Activated CD4-positive, alpha-beta T cell treated with anti-CD3 and anti-CD28 coated beads for 1 hour (primary cell): ENCODE measurements around the gene TAS2R8.
"Not testable (repeated sequence)": the region's sequence is repeated elsewhere in the genome, so short reads cannot be mapped to it uniquely, and the experiment has no call there.

Experiments
- DNase-seq: peaks from one replicate; pipeline ENCODE4 v3.0.0-alpha.2; 2020

TAS2R8 gene, protein sequence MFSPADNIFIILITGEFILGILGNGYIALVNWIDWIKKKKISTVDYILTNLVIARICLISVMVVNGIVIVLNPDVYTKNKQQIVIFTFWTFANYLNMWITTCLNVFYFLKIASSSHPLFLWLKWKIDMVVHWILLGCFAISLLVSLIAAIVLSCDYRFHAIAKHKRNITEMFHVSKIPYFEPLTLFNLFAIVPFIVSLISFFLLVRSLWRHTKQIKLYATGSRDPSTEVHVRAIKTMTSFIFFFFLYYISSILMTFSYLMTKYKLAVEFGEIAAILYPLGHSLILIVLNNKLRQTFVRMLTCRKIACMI

DNA sequence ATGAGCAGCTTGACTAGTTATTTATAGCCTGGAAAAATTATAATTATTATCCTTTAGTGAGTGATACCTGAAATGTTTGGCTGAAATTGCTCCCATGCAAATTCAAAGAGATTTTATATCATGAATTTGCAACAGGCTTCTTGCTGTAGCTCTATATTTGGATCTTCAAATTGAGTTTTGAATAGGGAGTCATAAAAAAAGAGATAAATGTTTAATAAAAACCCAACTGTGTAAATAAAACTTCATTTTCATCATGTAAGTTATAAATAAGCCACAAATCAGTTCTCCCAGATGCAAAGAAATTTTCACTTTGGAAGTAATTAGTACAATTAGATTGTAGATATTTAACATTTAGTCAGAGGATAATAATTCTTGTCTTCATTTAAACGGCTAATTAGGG is at the start of gene TAS2R8:
Gene TAS2R8, minus strand, starts transcription at position 101 of the 400 bp plus-strand sequence. CDS start 306 bp downstream, outside the sequence.
- DNase-seq = no peak

DNA sequence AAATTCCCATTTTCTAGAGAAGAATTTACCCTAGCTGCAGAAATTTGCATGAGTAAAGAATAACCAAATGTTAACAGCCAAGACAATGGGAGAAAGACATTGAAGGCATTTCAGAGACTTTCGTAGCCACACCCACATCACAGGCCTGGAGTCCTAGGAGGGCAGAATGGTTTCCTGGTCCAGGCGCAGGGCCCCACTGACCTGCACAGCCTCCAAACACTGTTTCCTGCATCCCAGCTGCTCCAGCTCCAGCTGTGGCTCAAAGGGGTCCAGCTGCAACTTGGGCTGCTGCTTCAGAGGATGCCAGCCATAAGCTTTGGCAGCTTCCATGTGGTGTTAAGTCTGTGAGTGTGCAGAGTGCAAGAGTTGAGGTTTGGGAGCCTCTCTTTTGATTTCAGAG is 48.7 kb upstream of the TAS2R8 start:
- DNase-seq = no peak

DNA sequence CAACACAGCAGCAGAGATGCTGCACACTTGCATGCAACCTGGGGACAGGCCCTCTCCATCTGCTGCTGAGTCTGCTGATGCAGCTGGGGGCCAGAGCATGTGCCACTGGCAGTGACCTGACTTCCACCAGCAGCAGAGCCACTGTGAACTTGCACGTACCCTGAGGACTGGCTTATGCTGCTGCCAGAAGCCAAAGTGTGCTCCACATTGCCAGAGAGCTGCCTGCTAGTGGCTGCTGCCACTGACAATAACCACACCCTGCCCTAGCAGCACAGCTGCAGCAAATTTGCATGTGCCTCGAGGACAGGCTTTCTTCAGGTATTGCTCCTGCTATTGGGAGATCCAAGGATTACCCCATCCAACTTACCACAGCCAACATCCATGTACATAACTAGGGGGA is 46.7 kb upstream of the TAS2R8 start:
- no peak for DNase-seq

DNA sequence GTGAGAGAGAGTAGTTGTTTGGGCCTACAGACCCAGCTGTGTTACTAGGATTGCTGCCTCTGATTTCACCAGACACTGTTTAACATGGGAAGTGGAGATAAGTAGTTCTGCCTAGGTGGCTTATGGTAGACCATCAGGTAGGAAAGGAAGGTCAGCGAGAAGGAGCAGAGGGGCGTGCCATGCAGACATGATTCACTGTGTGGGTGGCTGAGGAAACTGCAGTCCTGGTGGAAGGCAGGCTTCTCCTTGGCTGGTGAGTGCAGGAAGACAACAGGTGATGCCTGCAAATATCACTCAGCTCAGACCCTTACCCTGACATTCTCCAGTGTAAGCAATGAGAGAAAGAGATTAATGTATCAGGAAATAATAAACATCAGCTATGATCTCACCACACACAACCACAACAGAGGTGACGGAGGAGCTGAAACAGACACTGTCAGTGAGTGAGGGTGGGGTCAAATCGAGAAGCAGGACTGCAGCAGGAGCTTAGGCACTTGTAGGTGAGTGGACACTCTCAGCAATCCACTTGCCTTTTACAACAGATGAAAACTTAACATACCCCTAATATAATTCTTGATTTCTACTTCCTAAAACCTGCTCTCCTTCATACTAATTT is 44.3 kb upstream of the TAS2R8 start:
- DNase-seq = no peak

DNA sequence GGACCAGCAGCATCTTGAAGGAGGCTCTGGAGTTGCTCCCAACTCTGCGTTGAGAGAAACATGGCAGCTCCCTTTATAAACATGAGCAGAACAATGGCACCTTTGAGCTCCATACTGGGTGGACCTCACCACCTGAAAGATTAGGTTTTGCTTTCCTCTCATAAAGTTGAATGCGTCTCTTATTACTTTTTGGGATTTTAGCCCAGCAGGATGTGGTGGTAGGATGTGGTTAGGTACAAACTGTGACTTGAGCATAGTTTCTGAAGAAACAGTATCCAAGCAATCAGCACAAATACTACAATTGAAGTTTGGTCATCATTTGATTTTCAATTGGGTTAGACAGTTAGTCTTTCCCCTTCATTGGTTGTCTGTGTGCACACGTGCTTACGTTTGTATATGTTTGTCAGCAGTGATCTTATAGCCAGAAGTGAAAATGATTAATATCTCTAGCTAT is 42.4 kb upstream of the TAS2R8 start, which contains the start of gene PRR4:
Gene PRR4, minus strand, starts transcription at position 51 of the 454 bp plus-strand sequence. Its CDS starts 38 bp downstream, at position 13.
- no peak for DNase-seq

DNA sequence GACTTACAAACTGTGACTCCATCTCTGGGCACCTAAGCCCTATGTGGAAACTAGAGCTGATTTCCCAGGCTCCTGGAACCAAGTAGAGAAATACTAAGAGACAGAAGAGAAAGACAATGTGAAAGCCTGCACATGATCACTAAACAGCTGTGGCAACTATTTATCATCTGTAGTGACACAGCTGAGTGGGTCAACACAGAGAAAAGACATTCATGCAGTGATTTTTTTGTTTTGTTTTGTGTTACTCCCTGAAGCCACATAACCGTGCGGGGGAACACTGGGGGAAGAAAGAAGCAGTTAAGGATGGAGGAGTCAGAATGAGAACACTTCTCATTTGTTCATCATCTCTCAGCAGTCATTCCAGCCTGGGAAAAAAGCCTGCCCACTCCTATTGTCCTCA is 40.7 kb upstream of the TAS2R8 start:
- no peak for DNase-seq

DNA sequence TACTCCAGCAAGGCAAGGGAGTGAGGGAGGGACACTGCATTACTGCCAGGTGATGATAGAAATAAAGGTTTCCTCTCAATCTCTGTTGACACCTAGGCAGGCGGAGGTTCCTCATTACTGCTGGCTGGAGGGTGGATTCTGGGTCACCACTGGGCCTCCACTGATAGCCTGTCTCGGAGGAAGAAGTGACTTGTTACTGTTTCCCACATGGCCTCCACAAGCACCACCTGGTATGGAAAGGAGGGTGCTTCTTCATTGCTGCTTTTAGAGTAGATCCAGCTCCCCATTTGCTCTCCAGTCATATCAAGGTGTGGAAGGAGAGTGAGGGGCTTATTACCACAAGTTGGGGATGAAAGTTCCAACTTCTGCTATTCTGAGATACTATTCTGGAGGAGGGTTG is 35.8 kb upstream of the TAS2R8 start:
- DNase-seq = no peak

DNA sequence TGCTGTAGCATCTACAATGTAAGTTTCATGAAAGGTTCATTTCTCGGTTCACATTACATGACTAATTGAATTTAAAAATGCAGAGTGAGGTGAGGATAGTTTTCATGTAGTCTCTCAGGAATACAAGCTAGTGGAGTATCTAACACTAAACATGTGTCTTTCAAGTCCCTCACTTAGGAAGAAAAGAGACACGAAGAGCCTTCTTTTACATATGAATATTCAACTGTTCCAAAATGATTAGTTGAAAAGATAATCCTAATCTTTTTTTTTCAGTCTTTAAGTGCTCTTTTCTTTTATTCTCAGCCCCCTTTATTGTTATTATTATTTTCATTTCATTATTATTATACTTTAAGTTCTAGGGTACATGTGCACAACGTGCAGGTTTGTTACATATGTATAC is 31.4 kb upstream of the TAS2R8 start:
- no peak for DNase-seq

DNA sequence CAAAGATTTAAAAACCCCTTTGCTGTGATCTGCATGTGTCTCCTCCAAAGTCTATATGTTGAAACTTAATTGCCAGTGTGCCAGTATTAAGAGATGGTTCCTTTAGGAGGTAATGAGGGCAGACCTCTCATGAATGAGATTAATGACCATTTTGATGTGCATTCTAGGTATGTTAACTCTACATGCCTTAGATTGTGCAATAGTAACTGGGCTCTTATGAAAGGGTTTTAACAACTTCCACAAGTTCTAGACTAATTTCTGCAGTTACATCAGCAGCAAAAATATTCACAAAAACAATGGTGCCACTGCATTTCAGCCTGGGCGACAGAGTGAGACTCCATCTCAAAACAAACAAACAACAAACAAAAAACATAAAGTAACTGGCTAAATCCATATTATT is 22.9 kb upstream of the TAS2R8 start:
- no peak for DNase-seq

DNA sequence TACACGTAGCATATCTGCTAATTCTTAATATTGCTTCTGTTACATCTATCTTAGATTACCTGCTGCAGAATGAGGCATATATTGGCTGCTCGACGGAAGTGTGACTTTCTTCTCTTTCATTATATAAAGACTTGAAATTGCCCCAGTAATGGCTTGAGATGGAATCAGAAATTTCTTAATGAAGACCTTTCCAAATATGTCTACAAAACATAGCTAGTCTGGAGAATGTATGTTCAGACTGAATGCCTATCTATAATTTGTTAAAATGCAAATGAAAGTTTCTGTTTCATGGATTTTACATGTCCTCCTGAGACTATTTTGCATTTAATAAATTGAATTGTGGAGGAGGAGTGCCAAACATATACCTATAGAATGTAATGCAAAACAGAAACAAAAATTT is 19.2 kb upstream of the TAS2R8 start, which contains the start of gene TAS2R10:
Gene TAS2R10, minus strand, starts transcription at position 101 of the 400 bp plus-strand sequence. Its CDS starts 89 bp downstream, at position 12.
- no peak for DNase-seq

DNA sequence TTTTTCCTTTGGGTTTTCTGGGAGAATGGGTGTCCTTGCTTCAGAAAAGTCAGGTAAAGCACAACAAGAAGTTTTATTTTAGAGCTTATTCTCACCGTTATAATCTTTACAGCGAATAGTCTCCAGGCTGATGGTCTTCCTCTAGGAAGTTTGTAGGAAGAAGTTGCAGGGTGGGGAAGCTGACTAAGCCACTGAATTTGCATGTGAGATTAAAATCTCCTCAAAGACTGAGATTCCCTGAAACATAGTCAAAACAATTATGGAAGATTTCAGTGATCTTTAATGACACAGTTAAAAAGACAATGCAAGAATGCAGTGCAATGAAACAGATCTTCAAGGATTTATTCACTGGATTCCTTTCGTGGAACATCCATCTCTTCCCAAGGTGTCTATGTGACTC is 17.9 kb upstream of the TAS2R8 start:
- no peak for DNase-seq

DNA sequence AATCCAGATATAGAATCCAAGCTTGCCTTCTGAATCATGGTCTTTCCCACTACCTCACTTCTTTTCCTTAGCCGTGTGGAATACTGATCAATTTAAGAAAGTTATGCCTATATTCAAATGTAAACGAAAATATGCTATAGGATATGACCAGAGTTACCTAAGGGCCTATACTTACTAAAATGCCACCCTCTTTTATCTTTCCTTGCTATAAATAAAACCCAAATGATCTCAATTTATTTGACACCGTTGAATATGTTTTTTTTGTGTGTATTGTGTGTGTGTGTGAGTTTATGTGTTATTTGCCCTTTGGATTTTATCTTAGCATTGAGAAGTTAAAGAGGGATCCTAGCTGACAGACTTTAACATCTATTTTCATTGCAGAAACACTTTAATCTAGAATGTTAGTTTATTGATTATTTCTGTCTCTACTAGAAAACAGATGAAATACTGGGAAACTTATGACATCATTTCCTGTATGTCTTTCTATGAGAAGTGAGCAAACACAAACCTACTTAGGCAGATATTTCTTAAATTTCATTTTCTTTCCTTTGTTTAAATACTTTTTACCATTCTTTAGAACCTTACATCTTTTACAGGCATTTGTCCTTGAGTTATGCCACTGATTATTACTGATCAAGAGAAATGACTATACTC is 4.9 kb upstream of the TAS2R8 start:
- DNase-seq = no peak

DNA sequence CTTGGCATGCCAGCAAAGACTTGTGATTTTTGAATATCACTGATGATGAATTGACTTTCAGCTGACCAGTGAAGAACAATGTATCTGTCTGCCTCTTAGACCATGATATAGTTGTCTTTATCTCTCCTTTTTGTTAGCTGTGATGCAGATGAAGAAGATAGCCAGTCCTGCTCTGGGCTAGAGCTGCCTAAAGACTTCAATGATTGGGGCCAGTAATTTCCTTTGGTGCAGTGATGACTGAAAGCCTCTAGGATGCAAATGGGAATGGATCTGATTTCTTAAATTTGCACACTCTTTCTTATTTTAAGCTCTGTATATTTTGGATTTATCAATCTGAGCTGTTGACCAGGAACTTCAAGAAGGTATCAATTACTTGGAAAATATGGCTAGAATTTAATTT is 3.0 kb upstream of the TAS2R8 start, which contains the start of gene TAS2R9:
Gene TAS2R9, minus strand, starts transcription at position 101 of the 400 bp plus-strand sequence. Its CDS starts 93 bp downstream, at position 8.
- no peak for DNase-seq

DNA sequence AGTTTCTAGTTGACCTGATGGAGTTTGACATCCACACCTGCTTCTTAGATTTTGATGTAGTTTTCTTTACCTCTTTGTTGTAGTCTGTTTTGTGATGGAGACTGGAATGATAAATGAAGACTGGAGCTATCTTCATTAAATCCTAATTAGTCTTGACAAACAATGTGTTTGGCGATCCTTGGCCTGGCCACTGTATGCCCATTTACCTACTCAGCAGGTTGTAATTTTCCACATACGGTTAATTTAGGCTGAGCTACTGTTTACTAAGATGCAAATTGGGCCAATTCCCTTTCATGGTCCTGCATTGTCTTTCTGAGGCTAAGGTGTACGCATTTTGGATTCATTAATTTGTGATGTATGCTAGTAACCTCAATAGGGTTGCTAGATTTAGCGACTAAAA is 4.5 kb downstream of the TAS2R8 start, which contains the start of gene TAS2R7:
Gene TAS2R7, minus strand, starts transcription at position 41 of the 400 bp plus-strand sequence. CDS start 57 bp downstream, outside the sequence.
- DNase-seq = no peak

DNA sequence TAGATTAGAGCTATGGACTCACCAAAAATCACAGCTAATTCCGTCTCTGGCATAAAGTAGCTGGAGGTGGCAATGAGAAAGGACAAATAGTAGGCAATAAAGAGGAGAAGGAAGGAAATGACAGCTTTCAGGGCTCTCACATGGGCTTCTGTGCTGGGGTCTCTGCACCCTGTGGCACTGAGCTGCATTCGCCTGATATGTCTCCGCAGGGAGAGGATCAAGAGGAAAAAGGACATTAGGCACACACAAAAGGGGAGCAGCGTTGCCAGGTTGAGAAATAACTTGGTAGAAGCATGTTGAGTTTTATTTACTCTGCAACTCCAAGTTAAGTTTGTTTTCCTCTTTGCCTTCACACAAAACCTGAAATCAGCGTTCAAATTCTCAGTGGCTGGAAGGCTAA is 5.3 kb downstream of the TAS2R8 start:
- DNase-seq = no peak

DNA sequence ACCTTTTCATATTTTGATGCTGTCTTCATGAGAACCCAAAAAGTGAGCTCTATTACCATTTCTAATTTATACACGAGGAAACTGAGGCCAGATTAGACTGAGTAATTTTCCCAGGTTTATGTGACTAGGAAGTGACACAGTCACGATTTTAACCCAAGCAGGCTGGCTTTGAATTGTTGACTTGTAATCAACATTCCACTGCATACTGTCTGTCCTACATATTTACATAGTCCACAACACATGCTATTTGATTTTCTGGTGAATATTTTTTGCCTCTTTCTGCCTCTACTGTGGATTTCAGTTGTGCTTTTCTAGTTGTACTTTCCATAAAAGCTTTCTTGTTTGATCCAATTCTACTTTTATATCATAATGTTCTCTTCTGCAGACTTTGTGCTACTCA is 12.9 kb downstream of the TAS2R8 start:
- no peak for DNase-seq

DNA sequence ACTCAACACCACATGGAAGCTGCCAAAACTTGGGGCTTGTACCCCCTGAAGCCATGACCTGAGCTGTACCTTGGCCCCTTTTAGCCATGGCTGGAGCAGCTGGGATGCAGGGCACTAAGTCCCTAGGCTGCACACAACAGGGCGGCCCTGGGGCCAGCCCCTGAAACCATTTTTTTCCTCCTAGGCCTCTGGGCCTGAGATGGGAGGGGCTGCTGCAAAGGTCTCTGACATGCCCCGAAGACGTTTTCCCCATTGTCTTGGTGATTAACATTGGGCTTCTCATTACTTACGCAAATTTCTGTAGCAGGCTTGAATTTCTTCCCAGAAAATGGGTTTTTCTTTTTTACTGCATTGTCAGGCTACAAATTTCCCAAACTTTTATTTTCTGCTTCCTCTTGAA is 15.3 kb downstream of the TAS2R8 start:
- DNase-seq = not testable (repeated sequence)

DNA sequence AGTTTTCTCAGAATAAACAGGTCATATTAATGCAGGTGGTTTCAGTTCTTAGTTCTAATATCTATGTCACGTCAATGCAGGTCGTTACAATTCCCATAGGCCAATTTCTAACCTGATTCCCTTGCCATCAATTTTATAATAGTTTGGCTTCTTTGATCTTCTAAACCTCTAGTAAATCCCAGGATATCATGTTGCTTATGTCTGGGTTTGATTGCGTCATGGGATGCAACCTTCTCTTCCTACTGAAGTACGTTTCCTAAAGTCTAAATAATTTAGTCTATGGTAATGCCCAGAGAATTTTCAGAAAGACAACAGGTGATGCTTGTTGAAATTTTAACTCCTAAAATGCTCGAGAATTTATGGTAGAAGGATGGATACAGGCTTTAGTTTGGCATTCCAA is 23.8 kb downstream of the TAS2R8 start:
- no peak for DNase-seq

DNA sequence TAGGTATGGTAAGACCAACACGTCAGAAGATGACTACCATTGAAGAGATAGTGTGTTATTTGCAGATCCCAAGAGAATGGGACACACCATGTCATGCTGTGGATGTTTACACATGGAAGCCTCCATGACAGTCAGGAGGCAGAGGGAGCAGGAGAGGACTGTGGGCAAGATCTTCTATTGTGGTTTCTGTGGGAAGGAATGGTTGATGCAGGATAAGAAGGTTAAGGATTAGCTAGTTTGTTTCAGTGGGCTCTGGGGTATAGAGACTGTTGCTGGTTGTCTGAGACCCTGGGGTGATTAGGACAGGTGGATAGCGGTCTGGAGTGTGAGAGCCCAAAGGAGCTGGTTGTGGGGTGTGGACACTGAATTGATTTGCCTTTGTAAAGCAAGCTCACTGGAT is 28.0 kb downstream of the TAS2R8 start:
- DNase-seq = no peak

DNA sequence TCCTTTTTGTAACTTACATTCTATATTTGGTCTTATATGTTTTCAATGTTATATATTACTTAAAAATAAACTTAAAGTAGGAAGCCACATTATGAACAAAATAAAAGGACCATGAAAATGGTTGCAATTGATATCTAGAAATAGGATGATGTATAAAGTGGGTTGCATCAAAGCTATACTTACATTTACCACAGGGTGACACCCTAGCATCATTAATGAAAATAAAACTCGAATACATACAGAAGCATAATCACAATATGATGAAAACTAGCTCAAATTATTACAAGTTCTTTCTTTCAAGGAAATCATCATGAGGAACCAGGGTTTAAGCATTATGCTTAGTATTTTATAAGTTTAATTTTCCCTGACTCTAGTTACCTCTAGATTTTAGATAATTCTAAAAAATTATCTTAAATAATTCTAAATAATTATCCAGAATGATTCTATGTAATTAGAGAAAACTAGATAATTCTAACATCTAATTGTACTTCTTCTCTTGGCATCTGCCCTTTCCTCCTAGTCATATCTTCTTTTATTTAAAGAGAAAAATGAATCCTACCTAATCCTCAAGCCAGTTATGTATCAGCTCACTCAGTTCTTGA is 35.9 kb downstream of the TAS2R8 start:
- DNase-seq = no peak

DNA sequence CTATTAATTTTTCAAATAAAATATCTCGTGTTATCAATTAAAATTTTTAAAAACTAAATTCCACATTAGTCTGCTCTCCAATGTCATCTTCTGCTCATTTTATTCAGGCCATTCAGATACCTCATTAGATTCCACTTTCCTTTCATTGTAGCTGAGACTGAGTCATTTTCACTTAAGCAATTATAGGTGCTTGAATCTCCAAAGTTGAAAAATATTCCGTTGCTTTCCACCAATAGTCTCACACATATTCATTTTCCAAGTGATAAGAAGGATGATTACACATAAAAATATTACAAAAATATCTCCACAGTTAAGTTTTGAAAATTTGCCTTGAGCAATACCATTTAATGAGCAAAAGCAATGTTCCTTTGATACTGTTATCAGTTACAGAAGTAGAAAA is 47.4 kb downstream of the TAS2R8 start:
- no peak for DNase-seq

DNA sequence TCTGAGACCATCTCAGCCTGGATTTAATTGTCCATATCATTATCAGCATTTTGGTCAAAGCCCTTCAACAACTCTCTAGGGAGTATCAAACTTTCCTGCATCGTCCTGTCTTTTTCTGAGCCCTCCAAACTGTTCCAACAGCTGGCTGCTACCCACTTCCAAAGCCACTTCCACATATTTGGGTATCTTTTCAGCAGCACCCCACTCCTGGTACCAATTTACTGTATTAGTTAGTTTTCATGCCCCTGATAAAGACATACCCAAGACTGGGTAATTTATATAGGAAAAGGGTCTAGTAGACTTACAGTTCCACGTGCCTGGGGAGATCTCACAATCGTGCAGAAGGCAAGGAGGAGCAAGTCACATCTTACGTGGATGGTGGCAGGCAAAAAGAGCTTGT is 50.9 kb downstream of the TAS2R8 start:
- no peak for DNase-seq
